ENCODE measurements around the gene RNF167.

GRCh38 chr17:4893721-4894560, 46.1 kb upstream of the RNF167 start:
- no peak for TF ChIP-seq EZH2 (IDR thresholded peaks at IDR 0.05; ENCODE audit: low read length)
- TF ChIP-seq CTCF (optimal IDR thresholded peaks at IDR 0.05 in 1 of 3, IDR thresholded peaks at IDR 0.05 in 1 of 3, conservative IDR thresholded peaks at IDR 0.05 in 1 of 3; ENCODE audit: extremely low read depth in 1 of 3, insufficient read depth in 2 of 3, low read length in 3 of 3), result no peak

Data from keratinocyte (primary cell).